Neuronal stem cell (in vitro differentiated cells): ENCODE data around the gene PITPNM1.

ENCODE experiments used
- DNase-seq: peaks from one replicate; pipeline ENCODE4 v3.0.0-alpha.2; 2013; ENCODE audit warnings: low spot score
- H2AFZ ChIP-seq: one replicate; pipeline ENCODE4 v1.6.1; 2013; ENCODE audit warnings: mild to moderate bottlenecking, low read length, inconsistent platforms
- H2AK5ac ChIP-seq: 2 replicates; pipeline ENCODE4 v1.6.1; 2013; ENCODE audit warnings: low read depth, mild to moderate bottlenecking, inconsistent platforms, low read length, moderate library complexity, mixed read lengths
- H2BK120ac ChIP-seq: 2 replicates; pipeline ENCODE4 v1.6.1; 2013; ENCODE audit warnings: low read depth, mild to moderate bottlenecking, inconsistent platforms, low read length, moderate library complexity, mixed read lengths
- H2BK12ac ChIP-seq: one replicate; pipeline ENCODE4 v1.6.1; 2013; ENCODE audit warnings: low read length, inconsistent platforms
- H2BK15ac ChIP-seq: 2 replicates; pipeline ENCODE4 v1.6.1; 2013; ENCODE audit warnings: mild to moderate bottlenecking, low read length, inconsistent platforms, mixed read lengths
- H2BK5ac ChIP-seq: one replicate; pipeline ENCODE4 v1.6.1; 2013; ENCODE audit warnings: inconsistent platforms, mild to moderate bottlenecking, low read length, moderate library complexity
- H3K14ac ChIP-seq: one replicate; pipeline ENCODE4 v1.6.1; 2013; ENCODE audit warnings: low read length, inconsistent platforms
- H3K18ac ChIP-seq: 2 replicates; pipeline ENCODE4 v1.6.1; 2013; ENCODE audit warnings: low read length, inconsistent platforms
- H3K23ac ChIP-seq: 2 replicates; pipeline ENCODE4 v1.6.1; 2013; ENCODE audit warnings: low read depth, mild to moderate bottlenecking, mixed read lengths, low read length, inconsistent platforms; ENCODE audit not compliant: poor library complexity
- H3K27ac ChIP-seq: replicated peaks from 3 replicates; pipeline ENCODE4 v1.5.1; 2013; ENCODE audit warnings: low read length, inconsistent platforms
- H3K27me3 ChIP-seq, 3 experiments: 2 replicates each; pipeline ENCODE4 v1.6.1; 2013; ENCODE audit warnings: low read length in 3 of 3, mild to moderate bottlenecking in 2 of 3, inconsistent platforms in 1 of 3, low read depth in 1 of 3, mixed read lengths in 1 of 3, moderate library complexity in 1 of 3; ENCODE audit not compliant: control insufficient read depth in 3 of 3, insufficient read depth in 3 of 3
- H3K36me3 ChIP-seq, 2 donors: replicated peaks in 1 of 2; 2 replicates each; pipeline ENCODE4 v1.6.1; 2013; ENCODE audit warnings: low read length in 2 of 2; ENCODE audit not compliant: control insufficient read depth in 2 of 2, insufficient read depth in 2 of 2
- H3K4ac ChIP-seq: 2 replicates; pipeline ENCODE4 v1.6.1; 2013; ENCODE audit warnings: inconsistent platforms, mild to moderate bottlenecking, low read length, moderate library complexity
- H3K4me1 ChIP-seq, 2 donors: 1 replicate in 1 of 2; 2 replicates in 1 of 2; pipeline ENCODE4 v1.6.1; 2013; ENCODE audit warnings: low read length in 2 of 2, low read depth in 1 of 2; ENCODE audit not compliant: control insufficient read depth in 2 of 2, insufficient read depth in 1 of 2
- H3K4me2 ChIP-seq: one replicate; pipeline ENCODE4 v1.6.1; 2013; ENCODE audit warnings: mild to moderate bottlenecking, low read length, inconsistent platforms; ENCODE audit not compliant: insufficient read depth, poor library complexity, severe bottlenecking
- H3K4me3 ChIP-seq, 2 donors: 2 replicates each; pipeline ENCODE4 v1.5.1; 2013; ENCODE audit warnings: low read length in 2 of 2, mild to moderate bottlenecking in 2 of 2, inconsistent platforms in 1 of 2, moderate library complexity in 1 of 2
- H3K79me1 ChIP-seq: one replicate; pipeline ENCODE4 v1.6.1; 2013; ENCODE audit warnings: low read depth, mild to moderate bottlenecking, inconsistent platforms, low read length, moderate library complexity
- H3K9ac ChIP-seq: one replicate; pipeline ENCODE4 v1.6.1; 2013; ENCODE audit warnings: mild to moderate bottlenecking, low read depth, low read length, inconsistent platforms; ENCODE audit not compliant: poor library complexity
- H3K9me3 ChIP-seq, 2 donors: replicated peaks in 1 of 2; 2 replicates each; pipeline versions ENCODE3 to v1.6.1; 2013; ENCODE audit warnings: low read length in 2 of 2, mild to moderate bottlenecking in 2 of 2, inconsistent platforms in 1 of 2, low read depth in 1 of 2, mixed read lengths in 1 of 2, moderate library complexity in 1 of 2; ENCODE audit not compliant: control insufficient read depth in 2 of 2, insufficient read depth in 1 of 2
- H4K8ac ChIP-seq: one replicate; pipeline ENCODE4 v1.6.1; 2013; ENCODE audit warnings: low read depth, mild to moderate bottlenecking, inconsistent platforms, low read length, moderate library complexity
- H4K91ac ChIP-seq: one replicate; pipeline ENCODE4 v1.6.1; 2013; ENCODE audit warnings: low read length, low read depth, mild to moderate bottlenecking, inconsistent platforms; ENCODE audit not compliant: poor library complexity
- WGBS, 2 donors: extraction: QIAGEN DNeasy Blood & Tissue Kit; methylation state at CpG; one replicate each; pipeline ENCODE4 v1.1.7; 2013; ENCODE audit warnings: missing lambda C conversion rate in 2 of 2, mixed read lengths in 1 of 2; ENCODE audit not compliant: insufficient read length in 2 of 2, insufficient replicate concordance in 1 of 2; ENCODE audit errors: extremely low coverage in 2 of 2; 5-methylcytosine and 5-hydroxymethylcytosine counted together

Gene PITPNM1

DNA sequence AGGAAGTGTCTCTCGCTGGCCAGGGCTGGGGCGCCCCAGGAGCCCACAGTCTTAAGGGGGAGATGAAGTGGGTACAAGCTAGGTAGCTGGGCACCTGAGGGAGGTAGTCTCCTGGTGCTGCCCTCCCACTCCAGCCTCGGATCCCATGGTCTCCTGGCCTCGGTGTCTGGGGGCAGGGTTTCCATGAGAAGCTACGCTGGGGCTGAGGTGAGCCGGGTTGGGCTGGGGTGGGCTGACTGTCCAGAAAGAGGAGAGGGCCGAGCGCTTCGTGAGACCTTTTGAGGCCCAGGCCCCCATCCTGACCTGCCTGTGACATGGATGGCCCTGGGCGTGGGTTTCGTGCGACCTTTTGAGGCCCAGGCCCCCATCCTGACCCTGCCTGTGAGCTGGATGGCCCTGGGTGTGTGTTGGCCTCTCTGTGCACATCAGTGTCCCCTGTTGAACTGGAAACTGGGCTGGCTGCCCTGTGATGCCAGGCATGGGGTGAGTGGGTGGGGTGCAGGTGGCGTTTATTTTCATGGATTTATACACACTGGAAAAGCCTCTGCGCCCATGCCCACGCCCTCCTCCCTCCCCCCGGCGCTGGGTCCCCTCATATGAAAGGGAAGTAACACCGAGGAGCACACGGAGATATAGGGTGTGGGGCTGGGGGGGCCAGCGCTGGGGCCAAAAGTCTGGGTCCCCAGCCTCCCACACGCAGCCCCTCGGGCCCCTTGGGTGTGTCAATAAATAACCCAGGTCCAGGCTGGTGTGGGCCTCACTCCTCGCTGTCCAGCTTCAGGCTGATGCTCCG lies 13.7 kb downstream of the PITPNM1 start:
- Histone ChIP-seq H4K91ac (no peak overlapping the region), H2AK5ac (no peak overlapping the region), H4K8ac (no peak overlapping the region), H2AFZ (no peak overlapping the region), H3K79me1 (peaks cover 10% of the 10 kb centered on the region), H3K4me2 (no peak overlapping the region), H3K4me3 (no peak overlapping the region), H3K4ac (no peak overlapping the region), H2BK120ac (no peak overlapping the region), H3K4me1 (no peaks in the 10 kb centered on the region), H2BK5ac (peak overlapping the region; percentile 53), H2BK15ac (no peak overlapping the region), H3K9me3 (no peaks in the 10 kb centered on the region), H3K18ac (peak overlapping the region; percentile 48), H3K27ac (no peak overlapping the region), H2BK12ac (no peak overlapping the region), H3K14ac (no peak overlapping the region), H3K36me3 (peaks cover 54 to 91% of the 10 kb centered on the region in 2 donors), H3K9ac (peak overlapping the region; percentile 30), H3K23ac (no peak overlapping the region), H3K27me3 (no peaks in the 10 kb centered on the region)
- WGBS, 2 donors, result no CpG with 5 or more reads among the region's 24 CpGs
- DNase-seq, result no peak

GRCh38 chr11:67490727-67491065 lies 14.5 kb downstream of the PITPNM1 start:
- peak overlapping the region; percentile 53 for H2BK5ac ChIP-seq
- no peak overlapping the region for H3K27ac ChIP-seq
- no peak overlapping the region for H2AK5ac ChIP-seq
- H4K8ac ChIP-seq, result peak overlapping the region; percentile 82
- H3K14ac ChIP-seq, result no peak overlapping the region
- H3K27me3 ChIP-seq, result no peaks in the 10 kb centered on the region
- H3K4ac ChIP-seq, result no peak overlapping the region
- no CpG with 5 or more reads among the region's 15 CpGs for WGBS, 2 donors
- H3K4me1 ChIP-seq, result no peaks in the 10 kb centered on the region
- H3K79me1 ChIP-seq, result peaks cover 10% of the 10 kb centered on the region
- H2AFZ ChIP-seq, result no peak overlapping the region
- no peak overlapping the region for H2BK12ac ChIP-seq
- no peak overlapping the region for H3K4me2 ChIP-seq
- H4K91ac ChIP-seq, result no peak overlapping the region
- H3K9ac ChIP-seq, result no peak overlapping the region
- H3K9me3 ChIP-seq, result no peaks in the 10 kb centered on the region
- H2BK15ac ChIP-seq, result no peak overlapping the region
- DNase-seq, result no peak
- H3K18ac ChIP-seq, result no peak overlapping the region
- no peak overlapping the region for H3K4me3 ChIP-seq
- H2BK120ac ChIP-seq, result no peak overlapping the region
- H3K36me3 ChIP-seq, result peaks cover 47 to 84% of the 10 kb centered on the region in 2 donors
- H3K23ac ChIP-seq, result no peak overlapping the region

GRCh38 chr11:67489885-67490726 lies 15.1 kb downstream of the PITPNM1 start:
- Histone ChIP-seq H3K18ac (peak overlapping the region; percentile 57), H2BK12ac (no peak overlapping the region), H4K91ac (no peak overlapping the region), H3K4ac (no peak overlapping the region), H3K9me3 (no peaks in the 10 kb centered on the region), H3K36me3 (peaks cover 44 to 78% of the 10 kb centered on the region in 2 donors), H3K4me3 (no peak overlapping the region), H3K27me3 (no peaks in the 10 kb centered on the region), H2BK5ac (peak overlapping the region; percentile 53), H4K8ac (peak overlapping the region; percentile 82), H3K23ac (no peak overlapping the region), H2AK5ac (no peak overlapping the region), H3K4me2 (no peak overlapping the region), H3K4me1 (no peaks in the 10 kb centered on the region), H2AFZ (no peak overlapping the region), H2BK15ac (no peak overlapping the region), H3K27ac (no peak overlapping the region), H3K79me1 (peaks cover 10% of the 10 kb centered on the region), H3K14ac (no peak overlapping the region), H2BK120ac (no peak overlapping the region), H3K9ac (peak overlapping the region; percentile 70)
- no CpG with 5 or more reads among the region's 23 CpGs for WGBS, 2 donors
- no peak for DNase-seq
